VCaP (cell line): ENCODE results near the gene TIMM50.

Experiments
- H3K27ac ChIP-seq: fragments of 450-650 bp; 2 replicates; pipeline ENCODE4 v1.5.1; 2017
- CTCF ChIP-seq: fragments of 450-650 bp; conservative IDR thresholded peaks from 2 replicates; pipeline ENCODE4 v1.5.1; 2017; ENCODE audit warnings: mild to moderate bottlenecking, moderate library complexity

TIMM50 gene

GRCh38 chr19:39525205-39525604 lies 44.6 kb downstream of the TIMM50 start:
- TF ChIP-seq CTCF = no peak
- no peak overlapping the region for H3K27ac ChIP-seq

GRCh38 chr19:39531834-39532232 lies 51.2 kb downstream of the TIMM50 start:
- TF ChIP-seq CTCF = no peak
- H3K27ac ChIP-seq = peak overlapping the region; percentile 77

GRCh38 chr19:39532233-39533002 lies 51.8 kb downstream of the TIMM50 start, which contains the start of gene EID2B:
EID2B (minus strand) TSS chr19:39532852; CDS start chr19:39532802, 50 bp downstream.
- peak; percentile 99 for TF ChIP-seq CTCF
- peak within 1 kb of the TSS; percentile 77 for H3K27ac ChIP-seq

- peak overlapping the region; percentile 77 for H3K27ac ChIP-seq
- TF ChIP-seq CTCF = peak; percentile 58
Observed at GRCh38 chr19:39533003-39533512, 52.4 kb downstream of the TIMM50 start.

GRCh38 chr19:39533791-39534190 lies 53.2 kb downstream of the TIMM50 start:
- no peak for TF ChIP-seq CTCF
- no peak overlapping the region for H3K27ac ChIP-seq

- H3K27ac ChIP-seq = peak overlapping the region; percentile 99
- no peak for TF ChIP-seq CTCF
Observed at GRCh38 chr19:39539165-39539517, 58.5 kb downstream of the TIMM50 start.

- peak within 1 kb of the TSS; percentile 99 for H3K27ac ChIP-seq
- TF ChIP-seq CTCF = peak; percentile 92
Observed at GRCh38 chr19:39539518-39540332, 59.1 kb downstream of the TIMM50 start, which contains the start of gene EID2. EID2 (minus strand) TSS chr19:39540161; CDS start chr19:39540079, 82 bp downstream.
